Duodenal mucosa (tissue), 2 donors: ENCODE data around the gene SH3RF3.
"Not testable (repeated sequence)": the region's sequence is repeated elsewhere in the genome, so short reads cannot be mapped to it uniquely, and the experiment has no call there.

ENCODE experiments used
- H3K27ac ChIP-seq: one replicate; pipeline ENCODE4 v1.7.0; 2013; ENCODE audit warnings: low read depth, low read length
- H3K27me3 ChIP-seq, 2 donors: one replicate each; pipeline ENCODE4 v1.7.0; 2013; ENCODE audit warnings: low read length in 2 of 2, control low read depth in 1 of 2; ENCODE audit not compliant: insufficient read depth in 2 of 2, control insufficient read depth in 1 of 2
- H3K36me3 ChIP-seq, 2 donors: one replicate each; pipeline ENCODE4 v1.7.0; 2013; ENCODE audit warnings: low read length in 2 of 2, control low read depth in 1 of 2; ENCODE audit not compliant: insufficient read depth in 2 of 2, control insufficient read depth in 1 of 2
- H3K4me1 ChIP-seq, 2 donors: one replicate each; pipeline ENCODE4 v1.7.0; 2013; ENCODE audit warnings: low read length in 2 of 2, control low read depth in 1 of 2; ENCODE audit not compliant: insufficient read depth in 2 of 2, control insufficient read depth in 1 of 2
- H3K4me3 ChIP-seq, 2 donors: one replicate each; pipeline ENCODE4 v1.7.0; 2013; ENCODE audit warnings: low read length in 2 of 2, low read depth in 1 of 2
- H3K9ac ChIP-seq, 2 donors: one replicate each; pipeline ENCODE4 v1.7.0; 2013; ENCODE audit warnings: low read length in 2 of 2, low read depth in 1 of 2
- H3K9me3 ChIP-seq, 2 donors: one replicate each; pipeline ENCODE4 v1.7.0; 2013; ENCODE audit warnings: low read length in 2 of 2, control low read depth in 1 of 2; ENCODE audit not compliant: control insufficient read depth in 1 of 2

SH3RF3 gene

GRCh38 chr2:109154226-109154625, 25.2 kb downstream of the SH3RF3 start:
- Histone ChIP-seq H3K27ac (no peak overlapping the region), H3K4me1 (peaks cover 0 to 3% of the 10 kb centered on the region in 2 donors), H3K4me3 (no peak overlapping the region), H3K9me3 (no peaks in the 10 kb centered on the region), H3K27me3 (no peaks in the 10 kb centered on the region), H3K9ac (no peak overlapping the region), H3K36me3 (no peaks in the 10 kb centered on the region)

GRCh38 chr2:109155553-109156451, 26.8 kb downstream of the SH3RF3 start:
- no peaks in the 10 kb centered on the region for H3K27me3 ChIP-seq
- no peak overlapping the region for H3K9ac ChIP-seq
- H3K4me1 ChIP-seq, result peaks cover 0 to 3% of the 10 kb centered on the region in 2 donors
- no peak overlapping the region for H3K27ac ChIP-seq
- no peak overlapping the region for H3K4me3 ChIP-seq
- H3K9me3 ChIP-seq, result no peaks in the 10 kb centered on the region
- no peaks in the 10 kb centered on the region for H3K36me3 ChIP-seq

- peaks cover 0 to 3% of the 10 kb centered on the region in 2 donors for H3K4me1 ChIP-seq
- no peaks in the 10 kb centered on the region for H3K9me3 ChIP-seq
- H3K4me3 ChIP-seq, result no peak overlapping the region
- H3K27ac ChIP-seq, result no peak overlapping the region
- H3K9ac ChIP-seq, result no peak overlapping the region
- no peaks in the 10 kb centered on the region for H3K27me3 ChIP-seq
- H3K36me3 ChIP-seq, result no peaks in the 10 kb centered on the region
Measured at GRCh38 chr2:109157563-109158105, 28.6 kb downstream of the SH3RF3 start.

GRCh38 chr2:109158237-109158636, 29.2 kb downstream of the SH3RF3 start:
- Histone ChIP-seq H3K27me3 (no peaks in the 10 kb centered on the region), H3K4me3 (no peak overlapping the region), H3K36me3 (no peaks in the 10 kb centered on the region), H3K27ac (no peak overlapping the region), H3K9ac (no peak overlapping the region), H3K9me3 (no peaks in the 10 kb centered on the region), H3K4me1 (peaks cover 0 to 3% of the 10 kb centered on the region in 2 donors)

GRCh38 chr2:109159096-109159495, 30.1 kb downstream of the SH3RF3 start:
- H3K27ac ChIP-seq, result no peak overlapping the region
- no peaks in the 10 kb centered on the region for H3K36me3 ChIP-seq
- H3K27me3 ChIP-seq, result no peaks in the 10 kb centered on the region
- H3K4me1 ChIP-seq, result no peaks in the 10 kb centered on the region
- H3K4me3 ChIP-seq, result no peak overlapping the region
- no peak overlapping the region for H3K9ac ChIP-seq
- H3K9me3 ChIP-seq, result no peaks in the 10 kb centered on the region

GRCh38 chr2:109160714-109161440, 31.9 kb downstream of the SH3RF3 start:
- Histone ChIP-seq H3K4me1 (peaks cover 0 to 3% of the 10 kb centered on the region in 2 donors), H3K36me3 (no peaks in the 10 kb centered on the region), H3K4me3 (no peak overlapping the region), H3K9ac (no peak overlapping the region), H3K27me3 (no peaks in the 10 kb centered on the region), H3K9me3 (no peaks in the 10 kb centered on the region), H3K27ac (no peak overlapping the region)

- H3K9me3 ChIP-seq, H3K4me3 ChIP-seq, H3K36me3 ChIP-seq, H3K4me1 ChIP-seq, H3K27ac ChIP-seq, H3K9ac ChIP-seq, H3K27me3 ChIP-seq: not testable (repeated sequence)
Measured at GRCh38 chr2:109162367-109162766, 33.4 kb downstream of the SH3RF3 start.

GRCh38 chr2:109162999-109163398, 34.0 kb downstream of the SH3RF3 start:
- Histone ChIP-seq H3K9me3 (no peaks in the 10 kb centered on the region), H3K27ac (no peak overlapping the region), H3K27me3 (no peaks in the 10 kb centered on the region), H3K9ac (no peak overlapping the region), H3K4me1 (peaks cover 0 to 3% of the 10 kb centered on the region in 2 donors), H3K4me3 (no peak overlapping the region), H3K36me3 (no peaks in the 10 kb centered on the region)

- Histone ChIP-seq H3K27me3 (no peaks in the 10 kb centered on the region), H3K4me1 (peaks cover 0 to 3% of the 10 kb centered on the region in 2 donors), H3K36me3 (no peaks in the 10 kb centered on the region), H3K27ac (no peak overlapping the region), H3K4me3 (no peak overlapping the region), H3K9ac (no peak overlapping the region), H3K9me3 (no peaks in the 10 kb centered on the region)
Measured at GRCh38 chr2:109164311-109164710, 35.3 kb downstream of the SH3RF3 start.

- H3K4me3 ChIP-seq, result no peak overlapping the region
- H3K27me3 ChIP-seq, result no peaks in the 10 kb centered on the region
- no peaks in the 10 kb centered on the region for H3K9me3 ChIP-seq
- no peaks in the 10 kb centered on the region for H3K36me3 ChIP-seq
- H3K9ac ChIP-seq, result no peak overlapping the region
- H3K27ac ChIP-seq, result no peak overlapping the region
- H3K4me1 ChIP-seq, result peaks cover 0 to 3% of the 10 kb centered on the region in 2 donors
Measured at GRCh38 chr2:109164739-109165221, 35.8 kb downstream of the SH3RF3 start.
